ENCODE data around the gene TMEM63C. TPM values are rescaled to one million over a fixed set of nuclear protein-coding genes. Genes with fewer than 3 reads are reported as not detected.

Gene TMEM63C
- total and polyA plus RNA-seq, 11 donors: 0.01 to 4.0 (median 1.7) TPM; not detected in 1

DNA sequence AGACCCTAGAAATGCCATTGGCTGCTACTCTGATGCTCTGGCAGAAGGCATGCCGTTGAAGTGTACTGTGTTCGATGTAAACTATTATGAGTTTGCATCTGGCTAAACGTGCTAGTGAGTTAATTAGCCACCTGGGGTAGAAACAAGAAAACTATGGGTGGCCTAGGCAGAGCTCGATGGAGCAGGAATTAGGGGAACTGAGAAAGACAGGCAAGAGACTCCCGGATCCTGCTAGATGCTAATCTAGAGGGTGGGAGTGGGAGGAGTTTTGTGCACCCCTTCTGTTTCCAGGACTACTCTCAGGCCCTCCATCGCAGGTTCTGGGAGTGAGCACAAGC lies 32.0 kb downstream of the TMEM63C start:
- no peak overlapping the region for H3K4me3 ChIP-seq
- H3K4me1 ChIP-seq: no peaks in the 10 kb centered on the region
- DNase-seq (no peak), ATAC-seq (no peak)
- H3K27ac ChIP-seq: no peak overlapping the region
- intact Hi-C loops (cut with DNase I): loop anchor here in 1 of 10 donors (5.0 kb wide), 1 partner anchor 61 kb away; no protein-coding TSS in a partner anchor
- no peak for TF ChIP-seq POLR2A (IDR thresholded peaks at IDR 0.05)
- TF ChIP-seq, protein P1, sequence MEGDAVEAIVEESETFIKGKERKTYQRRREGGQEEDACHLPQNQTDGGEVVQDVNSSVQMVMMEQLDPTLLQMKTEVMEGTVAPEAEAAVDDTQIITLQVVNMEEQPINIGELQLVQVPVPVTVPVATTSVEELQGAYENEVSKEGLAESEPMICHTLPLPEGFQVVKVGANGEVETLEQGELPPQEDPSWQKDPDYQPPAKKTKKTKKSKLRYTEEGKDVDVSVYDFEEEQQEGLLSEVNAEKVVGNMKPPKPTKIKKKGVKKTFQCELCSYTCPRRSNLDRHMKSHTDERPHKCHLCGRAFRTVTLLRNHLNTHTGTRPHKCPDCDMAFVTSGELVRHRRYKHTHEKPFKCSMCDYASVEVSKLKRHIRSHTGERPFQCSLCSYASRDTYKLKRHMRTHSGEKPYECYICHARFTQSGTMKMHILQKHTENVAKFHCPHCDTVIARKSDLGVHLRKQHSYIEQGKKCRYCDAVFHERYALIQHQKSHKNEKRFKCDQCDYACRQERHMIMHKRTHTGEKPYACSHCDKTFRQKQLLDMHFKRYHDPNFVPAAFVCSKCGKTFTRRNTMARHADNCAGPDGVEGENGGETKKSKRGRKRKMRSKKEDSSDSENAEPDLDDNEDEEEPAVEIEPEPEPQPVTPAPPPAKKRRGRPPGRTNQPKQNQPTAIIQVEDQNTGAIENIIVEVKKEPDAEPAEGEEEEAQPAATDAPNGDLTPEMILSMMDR (IDR thresholded peaks at IDR 0.05): no peak
- H3K36me3 ChIP-seq: no peaks in the 10 kb centered on the region
- no peaks in the 10 kb centered on the region for H3K9me3 ChIP-seq
- WGBS, 4 donors: 27 to 30% (median 28%) methylated on average over 6 of the region's 6 CpGs
- H3K27me3 ChIP-seq: peaks cover 0 to 19% (median 6%) of the 10 kb centered on the region in 9 donors

DNA sequence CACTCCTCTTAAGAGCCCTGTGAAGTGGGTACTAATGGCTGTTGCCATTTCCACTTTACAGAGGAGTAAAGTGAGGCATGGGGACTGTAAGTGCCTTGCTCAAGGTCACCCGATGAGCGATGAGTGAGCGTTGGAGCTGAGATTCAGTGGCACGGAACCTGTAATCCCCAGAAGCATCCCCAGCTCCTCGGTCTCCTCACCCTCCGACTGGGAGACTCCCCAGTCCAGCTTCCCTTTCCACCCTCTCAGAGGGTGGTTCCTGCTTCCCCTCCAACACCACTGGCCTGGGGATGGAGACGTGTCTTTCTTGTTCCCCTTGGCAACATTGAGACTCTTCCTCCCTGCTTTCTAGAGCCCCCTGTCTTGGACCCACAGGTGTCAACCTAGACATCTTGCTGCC lies 32.6 kb downstream of the TMEM63C start:
- DNase-seq: no peak
- no peak for ATAC-seq
- TF ChIP-seq, protein P1 (IDR thresholded peaks at IDR 0.05): no peak
- TF ChIP-seq POLR2A (IDR thresholded peaks at IDR 0.05): no peak
- intact Hi-C loops (cut with DNase I): loop anchor here in 1 of 10 donors (5.0 kb wide), 1 partner anchor 62 kb away; no protein-coding TSS in a partner anchor
- H3K27ac ChIP-seq: no peak overlapping the region
- no peaks in the 10 kb centered on the region for H3K9me3 ChIP-seq
- H3K4me1 ChIP-seq: no peaks in the 10 kb centered on the region
- no peak overlapping the region for H3K4me3 ChIP-seq
- WGBS, 4 donors: 67 to 84% (median 79%) methylated on average over 7 of the region's 7 CpGs
- no peaks in the 10 kb centered on the region for H3K36me3 ChIP-seq
- H3K27me3 ChIP-seq: peaks cover 0 to 21% (median 7%) of the 10 kb centered on the region in 9 donors

DNA sequence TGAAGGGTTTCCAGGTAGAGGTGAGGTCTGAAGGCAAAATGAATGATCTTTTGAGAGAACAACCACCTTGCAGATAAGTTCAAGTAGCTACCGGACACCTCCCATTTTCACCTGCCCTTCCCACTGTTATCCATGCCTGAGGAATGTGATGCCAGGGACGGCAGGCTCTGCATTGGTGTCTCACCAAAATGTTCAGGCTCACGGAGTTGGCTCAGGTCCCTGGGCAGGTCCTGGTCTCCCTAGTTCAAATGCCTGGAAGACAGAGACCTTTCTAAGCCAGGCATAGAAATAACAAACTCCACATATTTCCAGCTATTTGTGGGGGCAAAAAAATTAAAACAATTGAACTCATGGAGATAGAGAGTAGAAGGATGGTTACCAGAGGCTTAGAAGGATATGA lies 36.0 kb downstream of the TMEM63C start:
- intact Hi-C loops (cut with DNase I): no loop called here
- H3K4me1 ChIP-seq: no peaks in the 10 kb centered on the region
- 58 to 64% (median 60%) methylated on average over 3 of the region's 3 CpGs for whole genome bisulfite sequencing, 4 donors
- H3K9me3 ChIP-seq: no peaks in the 10 kb centered on the region
- TF ChIP-seq, protein P1 (IDR thresholded peaks at IDR 0.05): no peak
- no peak for TF ChIP-seq POLR2A (IDR thresholded peaks at IDR 0.05)
- peaks cover 0 to 32% (median 7%) of the 10 kb centered on the region in 9 donors for H3K27me3 ChIP-seq
- ATAC-seq (no peak), DNase-seq (peak in 1 of 5 donors; percentile 2)
- no peak overlapping the region for H3K4me3 ChIP-seq
- no peaks in the 10 kb centered on the region for H3K36me3 ChIP-seq
- H3K27ac ChIP-seq: no peak overlapping the region

DNA sequence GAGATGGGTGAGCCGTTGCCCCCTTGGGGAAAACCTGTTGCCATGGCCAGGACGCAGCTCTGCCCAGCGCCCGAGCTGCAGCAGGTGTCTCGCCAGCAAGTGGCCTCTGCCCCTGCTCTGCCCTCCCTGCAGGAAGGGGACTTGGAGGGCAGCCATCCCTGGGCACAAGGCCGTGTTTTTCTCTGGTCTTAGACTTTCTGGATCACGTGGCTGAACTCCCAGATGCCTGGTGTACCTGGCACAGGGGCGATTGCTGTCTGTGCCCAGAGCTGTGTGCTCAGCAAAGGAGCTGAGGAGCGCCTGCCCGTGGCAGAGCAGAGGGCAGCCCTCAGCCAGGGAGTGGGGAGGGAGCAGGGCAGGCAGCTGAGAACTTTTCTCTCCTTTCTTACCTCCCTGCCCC lies 38.0 kb downstream of the TMEM63C start:
- DNase-seq (peak in 1 of 5 donors; percentile 37), ATAC-seq (peak; percentile 36 to 78 (median 45))
- WGBS, 4 donors: 6 to 58% (median 46%) methylated on average over 3 to 10 of the region's 10 CpGs
- H3K27ac ChIP-seq: no peak overlapping the region
- H3K4me1 ChIP-seq: no peaks in the 10 kb centered on the region
- peaks cover 0 to 30% (median 6%) of the 10 kb centered on the region in 9 donors for H3K27me3 ChIP-seq
- TF ChIP-seq POLR2A (IDR thresholded peaks at IDR 0.05): no peak
- TF ChIP-seq, protein P1 (IDR thresholded peaks at IDR 0.05): no peak
- no peaks in the 10 kb centered on the region for H3K9me3 ChIP-seq
- intact Hi-C loops (cut with DNase I): no loop called here
- H3K4me3 ChIP-seq: no peak overlapping the region
- no peaks in the 10 kb centered on the region for H3K36me3 ChIP-seq
